Gastroesophageal sphincter (tissue), 3 donors: ENCODE data around the gene AKAP5.

ENCODE experiments used
- CTCF ChIP-seq, 4 experiments: fragments of 200-600 bp in 2 of 4; fragments of 450-650 bp in 2 of 4; sonication (generic) in 1 of 4; IDR thresholded peaks; one replicate each; pipeline ENCODE4 v1.5.1; 2017 to 2019; ENCODE audit warnings: antibody characterized with exemption in 4 of 4, mild to moderate bottlenecking in 2 of 4, moderate library complexity in 2 of 4
- POLR2A ChIP-seq, 2 donors: fragments of 450-650 bp; IDR thresholded peaks; one replicate each; pipeline ENCODE4 v1.6.1; 2017; ENCODE audit warnings: antibody characterized with exemption in 2 of 2, mild to moderate bottlenecking in 2 of 2, moderate library complexity in 1 of 2

DNA sequence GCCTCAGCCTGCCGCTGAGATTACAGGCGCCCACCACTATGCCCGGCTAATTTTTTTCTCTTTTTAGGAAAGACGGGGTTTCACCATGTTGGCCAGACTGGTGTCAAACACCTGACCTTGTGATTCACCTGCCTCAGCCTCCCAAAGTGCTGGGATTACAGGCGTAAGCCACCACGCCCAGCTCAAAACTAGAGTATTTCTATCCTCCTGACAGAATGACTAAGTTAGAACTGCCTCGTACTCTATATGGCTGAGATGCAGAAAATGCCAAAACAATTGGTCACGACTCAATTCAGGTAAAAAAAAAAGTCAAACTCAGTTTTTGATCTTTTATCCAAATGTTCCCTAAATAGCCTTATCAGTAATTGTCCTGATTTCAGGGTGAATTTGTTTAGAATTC, 11.1 kb downstream of the AKAP5 start:
- TF ChIP-seq POLR2A (IDR thresholded peaks at IDR 0.05) (no peak), CTCF (IDR thresholded peaks at IDR 0.05) (no peak)
